Measurements from ENCODE around the gene GRM2.

Gene GRM2

GRCh38 chr3:51680196-51680595, 26.7 kb upstream of the GRM2 start:
- no peak for DNase-seq (ENCODE audit: low read depth, low spot score)

GRCh38 chr3:51680663-51681230, 26.1 kb upstream of the GRM2 start:
- no peak for DNase-seq (ENCODE audit: low read depth, low spot score)

- no peak for DNase-seq (ENCODE audit: low read depth, low spot score)
Measured at GRCh38 chr3:51681453-51681852, 25.4 kb upstream of the GRM2 start.

GRCh38 chr3:51682079-51682478, 24.8 kb upstream of the GRM2 start:
- peak; percentile 84 for DNase-seq (ENCODE audit: low read depth, low spot score)

- no peak for DNase-seq (ENCODE audit: low read depth, low spot score)
Measured at GRCh38 chr3:51682526-51682925, 24.3 kb upstream of the GRM2 start.

- no peak for DNase-seq (ENCODE audit: low read depth, low spot score)
Measured at GRCh38 chr3:51683566-51683965, 23.3 kb upstream of the GRM2 start.

GRCh38 chr3:51684971-51685751, 21.7 kb upstream of the GRM2 start:
- no peak for DNase-seq (ENCODE audit: low read depth, low spot score)

- DNase-seq (ENCODE audit: low read depth, low spot score) = no peak
Measured at GRCh38 chr3:51686056-51686455, 20.8 kb upstream of the GRM2 start.

GRCh38 chr3:51686512-51687215, 20.2 kb upstream of the GRM2 start:
- no peak for DNase-seq (ENCODE audit: low read depth, low spot score)

GRCh38 chr3:51687431-51688205, 19.2 kb upstream of the GRM2 start:
- no peak for DNase-seq (ENCODE audit: low read depth, low spot score)

- DNase-seq (ENCODE audit: low read depth, low spot score) = no peak
Measured at GRCh38 chr3:51688206-51688600, 18.7 kb upstream of the GRM2 start.

GRCh38 chr3:51691021-51691420, 15.8 kb upstream of the GRM2 start:
- DNase-seq (ENCODE audit: low read depth, low spot score) = no peak

- DNase-seq (ENCODE audit: low read depth, low spot score) = no peak
Measured at GRCh38 chr3:51691949-51692348, 14.9 kb upstream of the GRM2 start.

- no peak for DNase-seq (ENCODE audit: low read depth, low spot score)
Measured at GRCh38 chr3:51692980-51693395, 13.9 kb upstream of the GRM2 start.

- DNase-seq (ENCODE audit: low read depth, low spot score) = no peak
Measured at GRCh38 chr3:51696954-51697353, 9.9 kb upstream of the GRM2 start.

GRCh38 chr3:51698209-51698608, 8.7 kb upstream of the GRM2 start:
- DNase-seq (ENCODE audit: low read depth, low spot score) = no peak

- DNase-seq (ENCODE audit: low read depth, low spot score) = no peak
Measured at GRCh38 chr3:51700403-51700802, 6.5 kb upstream of the GRM2 start.

GRCh38 chr3:51702156-51702555, 4.7 kb upstream of the GRM2 start:
- no peak for DNase-seq (ENCODE audit: low read depth, low spot score)

GRCh38 chr3:51703068-51703760, 3.7 kb upstream of the GRM2 start:
- no peak for DNase-seq (ENCODE audit: low read depth, low spot score)

GRCh38 chr3:51703761-51704510, 2.9 kb upstream of the GRM2 start:
- no peak for DNase-seq (ENCODE audit: low read depth, low spot score)

GRCh38 chr3:51704511-51704950, 2.3 kb upstream of the GRM2 start:
- DNase-seq (ENCODE audit: low read depth, low spot score) = no peak

All from iPS DF 19.7 (cell line).